Neural cell (in vitro differentiated cells): ENCODE results near the gene TMEM87A. TPM values are rescaled to one million over a fixed set of nuclear protein-coding genes. Genes with fewer than 3 reads are reported as not detected.
"Not testable (repeated sequence)": the region's sequence is repeated elsewhere in the genome, so short reads cannot be mapped to it uniquely, and the experiment has no call there.

ENCODE experiments used
- H2AFZ ChIP-seq: fragments of 200-600, 300-800 bp; sonication (generic), shearing (Covaris generic); 2 replicates; pipeline ENCODE4 v1.6.0; 2014; ENCODE audit warnings: low read depth, mild to moderate bottlenecking, antibody characterized with exemption, low read length, moderate library complexity
- H3F3A ChIP-seq: fragments of 200-600 bp; shearing (Covaris generic); 2 replicates; pipeline ENCODE4 v1.6.1; 2016; ENCODE audit warnings: mild to moderate bottlenecking, moderate library complexity, mixed read lengths, antibody characterized with exemption, low read length; ENCODE audit not compliant: insufficient read depth, poor library complexity, severe bottlenecking
- H3K27ac ChIP-seq: fragments of 200-600, 300-800 bp; sonication (generic), shearing (Covaris generic); 2 replicates; pipeline ENCODE4 v1.5.1; 2014; ENCODE audit warnings: mild to moderate bottlenecking, low read length, moderate library complexity
- H3K27me3 ChIP-seq: fragments of 300-800, 200-600 bp; sonication (generic), shearing (Covaris generic); 2 replicates; pipeline ENCODE4 v1.6.0; 2014; ENCODE audit warnings: mild to moderate bottlenecking, low read depth, low read length, moderate library complexity; ENCODE audit not compliant: insufficient read depth
- H3K36me3 ChIP-seq: fragments of 300-800, 200-600 bp; sonication (generic), shearing (Covaris generic); 2 replicates; pipeline ENCODE4 v1.5.1; 2014; ENCODE audit warnings: mild to moderate bottlenecking, antibody characterized with exemption, low read length, moderate library complexity; ENCODE audit not compliant: insufficient read depth
- H3K4me2 ChIP-seq: fragments of 300-800, 200-600 bp; sonication (generic), shearing (Covaris generic); 2 replicates; pipeline ENCODE4 v1.6.0; 2014; ENCODE audit warnings: mild to moderate bottlenecking, low read length
- H3K4me3 ChIP-seq: fragments of 300-800, 200-600 bp; sonication (generic), shearing (Covaris generic); 2 replicates; pipeline ENCODE4 v1.5.1; 2014; ENCODE audit warnings: mild to moderate bottlenecking, low read length, moderate library complexity
- H3K79me2 ChIP-seq: fragments of 200-600 bp; shearing (Covaris generic); replicated peaks from 2 replicates; pipeline ENCODE4 v1.6.0; 2014; ENCODE audit warnings: mild to moderate bottlenecking, low read length, moderate library complexity; ENCODE audit not compliant: insufficient read depth
- H3K9ac ChIP-seq: fragments of 300-800, 200-600 bp; sonication (generic), shearing (Covaris generic); 2 replicates; pipeline ENCODE4 v1.6.1; 2016; ENCODE audit warnings: mild to moderate bottlenecking, low read length, mixed read lengths
- H3K9me2 ChIP-seq: fragments of 200-600 bp; shearing (Covaris generic); 2 replicates; pipeline ENCODE4 v1.6.1; 2016; ENCODE audit warnings: mild to moderate bottlenecking, low read length, mixed read lengths; ENCODE audit not compliant: insufficient read depth
- H3K9me3 ChIP-seq: fragments of 200-600, 300-800 bp; sonication (generic), shearing (Covaris generic); 2 replicates; pipeline ENCODE4 v1.6.1; 2016; ENCODE audit warnings: mild to moderate bottlenecking, mixed run types, low read length, moderate library complexity, mixed read lengths
- H4K20me1 ChIP-seq: fragments of 200-600 bp; shearing (Covaris generic); 2 replicates; pipeline ENCODE4 v1.6.1; 2016; ENCODE audit warnings: mild to moderate bottlenecking, mixed run types; ENCODE audit not compliant: insufficient read depth
- CTCF ChIP-seq: fragments of 450-650 bp; IDR thresholded peaks from 2 replicates; pipeline ENCODE4 v1.5.1; 2014; ENCODE audit warnings: antibody characterized with exemption, mild to moderate bottlenecking, moderate library complexity; ENCODE audit not compliant: poor library complexity, severe bottlenecking
- EP300 ChIP-seq: fragments of 450-650 bp; conservative IDR thresholded peaks from 2 replicates; pipeline ENCODE4 v1.6.1; 2014; ENCODE audit warnings: antibody characterized with exemption, mild to moderate bottlenecking, moderate library complexity; ENCODE audit not compliant: poor library complexity, severe bottlenecking
- EZH2 ChIP-seq: fragments of 200-600, 300-800 bp; shearing (Covaris generic), sonication (generic); IDR thresholded peaks from 2 replicates; pipeline ENCODE4 v1.6.1; 2014; ENCODE audit warnings: antibody characterized with exemption, low read length, borderline replicate concordance, mild to moderate bottlenecking; ENCODE audit not compliant: insufficient read depth, poor library complexity, severe bottlenecking
- MXI1 ChIP-seq: fragments of 450-650 bp; conservative IDR thresholded peaks from 2 replicates; pipeline ENCODE4 v1.6.1; 2014; ENCODE audit warnings: antibody characterized with exemption, mild to moderate bottlenecking; ENCODE audit not compliant: poor library complexity, severe bottlenecking
- POLR2AphosphoS5 ChIP-seq: IDR thresholded peaks from 2 replicates; pipeline ENCODE4 v1.6.1; 2012
- RAD21 ChIP-seq: fragments of 450-650 bp; conservative IDR thresholded peaks from 2 replicates; pipeline ENCODE4 v1.6.1; 2014; ENCODE audit warnings: antibody characterized with exemption, mild to moderate bottlenecking, moderate library complexity
- REST ChIP-seq: IDR thresholded peaks from 2 replicates; pipeline ENCODE4 v1.6.1; 2012; ENCODE audit warnings: borderline replicate concordance
- TAF1 ChIP-seq: IDR thresholded peaks from 2 replicates; pipeline ENCODE4 v1.6.1; 2012; ENCODE audit warnings: low read depth
- polyA plus RNA-seq: library from polyadenylated mRNA; depleted of rRNA; stranded (reverse); fragments of >200 nt; gene quantifications from 2 replicates; pipeline ENCODE4 v1.2.3, GENCODE V29; 2014

The TMEM87A gene
- polyA plus RNA-seq, 1 donor from 2014 or later = 50.4 TPM

GRCh38 chr15:42231088-42231487, 42.1 kb downstream of the TMEM87A start:
- H3K79me2 ChIP-seq = no peaks in the 10 kb centered on the region
- no peak overlapping the region for H3K9ac ChIP-seq
- no peak overlapping the region for H3K4me2 ChIP-seq
- peaks cover 8% of the 10 kb centered on the region for H3K36me3 ChIP-seq
- H3K27ac ChIP-seq = no peak overlapping the region
- TF ChIP-seq RAD21 = no peak
- no peaks in the 10 kb centered on the region for H4K20me1 ChIP-seq
- no peaks in the 10 kb centered on the region for H3K27me3 ChIP-seq
- H3K9me2 ChIP-seq = no peaks in the 10 kb centered on the region
- no peaks in the 10 kb centered on the region for H3K9me3 ChIP-seq
- H3K4me3 ChIP-seq = no peak overlapping the region
- H2AFZ ChIP-seq = no peak overlapping the region
- H3F3A ChIP-seq = no peaks in the 10 kb centered on the region

- H3K9ac ChIP-seq, H3K4me3 ChIP-seq, H3F3A ChIP-seq, H3K27ac ChIP-seq, H3K4me2 ChIP-seq, H2AFZ ChIP-seq, H3K79me2 ChIP-seq, H3K9me3 ChIP-seq, H3K9me2 ChIP-seq, H3K27me3 ChIP-seq, H4K20me1 ChIP-seq: not testable (repeated sequence)
- peaks cover 15% of the 10 kb centered on the region for H3K36me3 ChIP-seq
Measured at GRCh38 chr15:42228981-42229380, 44.3 kb downstream of the TMEM87A start.

GRCh38 chr15:42228036-42228435, 45.2 kb downstream of the TMEM87A start:
- H3K36me3 ChIP-seq = peaks cover 20% of the 10 kb centered on the region
- H3K79me2 ChIP-seq = no peaks in the 10 kb centered on the region
- no peaks in the 10 kb centered on the region for H3K9me3 ChIP-seq
- no peaks in the 10 kb centered on the region for H3F3A ChIP-seq
- no peak overlapping the region for H3K9ac ChIP-seq
- no peak overlapping the region for H3K4me2 ChIP-seq
- H3K27ac ChIP-seq = no peak overlapping the region
- no peak for TF ChIP-seq REST
- TF ChIP-seq POLR2AphosphoS5 = no peak
- TF ChIP-seq TAF1 = no peak
- TF ChIP-seq EZH2 = no peak
- no peak overlapping the region for H2AFZ ChIP-seq
- no peak overlapping the region for H3K4me3 ChIP-seq
- no peaks in the 10 kb centered on the region for H3K27me3 ChIP-seq
- no peaks in the 10 kb centered on the region for H3K9me2 ChIP-seq
- H4K20me1 ChIP-seq = no peaks in the 10 kb centered on the region

GRCh38 chr15:42226648-42227047, 46.6 kb downstream of the TMEM87A start:
- no peaks in the 10 kb centered on the region for H3K79me2 ChIP-seq
- no peaks in the 10 kb centered on the region for H3K9me3 ChIP-seq
- H3K9me2 ChIP-seq = no peaks in the 10 kb centered on the region
- H3K4me2 ChIP-seq = no peak overlapping the region
- no peak for TF ChIP-seq EZH2
- no peak for TF ChIP-seq TAF1
- TF ChIP-seq CTCF = no peak
- no peak for TF ChIP-seq EP300
- TF ChIP-seq RAD21 = no peak
- no peak for TF ChIP-seq MXI1
- H3K27ac ChIP-seq = no peak overlapping the region
- no peak overlapping the region for H3K9ac ChIP-seq
- peaks cover 21% of the 10 kb centered on the region for H3K36me3 ChIP-seq
- no peaks in the 10 kb centered on the region for H3K27me3 ChIP-seq
- H3K4me3 ChIP-seq = no peak overlapping the region
- no peaks in the 10 kb centered on the region for H4K20me1 ChIP-seq
- no peaks in the 10 kb centered on the region for H3F3A ChIP-seq
- H2AFZ ChIP-seq = no peak overlapping the region
